HK-2 (cell line): Measurements from ENCODE around the gene ELOB.
A peak's percentile ranks its signal among the peaks of the same experiment; 100 is the strongest.

Experiments used
- DNase-seq: peaks from one replicate; pipeline ENCODE4 v3.0.0-alpha.2; 2018; ENCODE audit not compliant: unreplicated experiment

The ELOB gene

GRCh38 chr16:2768403-2769089 is 8.5 kb downstream of the ELOB start:
- no peak for DNase-seq

- DNase-seq, result no peak
Measured at GRCh38 chr16:2767891-2768290, 9.2 kb downstream of the ELOB start.

GRCh38 chr16:2767140-2767731 is 9.8 kb downstream of the ELOB start:
- no peak for DNase-seq

- no peak for DNase-seq
Measured at GRCh38 chr16:2766430-2767139, 10.5 kb downstream of the ELOB start.

- no peak for DNase-seq
Measured at GRCh38 chr16:2765462-2766404, 11.3 kb downstream of the ELOB start.

GRCh38 chr16:2764718-2765117 is 12.4 kb downstream of the ELOB start:
- DNase-seq, result no peak

GRCh38 chr16:2763173-2763572 is 13.9 kb downstream of the ELOB start:
- DNase-seq, result no peak

- DNase-seq, result no peak
Measured at GRCh38 chr16:2762711-2763110, 14.4 kb downstream of the ELOB start.

- no peak for DNase-seq
Measured at GRCh38 chr16:2761886-2762583, 15.0 kb downstream of the ELOB start.

GRCh38 chr16:2761472-2761871 is 15.6 kb downstream of the ELOB start:
- no peak for DNase-seq

GRCh38 chr16:2757344-2757743 is 19.7 kb downstream of the ELOB start:
- no peak for DNase-seq

- no peak for DNase-seq
Measured at GRCh38 chr16:2756288-2757015, 20.6 kb downstream of the ELOB start.

- no peak for DNase-seq
Measured at GRCh38 chr16:2755158-2755557, 21.9 kb downstream of the ELOB start.

GRCh38 chr16:2753733-2754020 is 23.4 kb downstream of the ELOB start:
- no peak for DNase-seq

GRCh38 chr16:2752850-2753732 is 24.0 kb downstream of the ELOB start:
- DNase-seq, result peak; percentile 71

- DNase-seq, result peak; percentile 90
Measured at GRCh38 chr16:2752035-2752849, 24.8 kb downstream of the ELOB start, which contains the start of gene SRRM2. Gene SRRM2, plus strand, starts transcription at chr16:2752638. Its CDS starts 3,727 bp downstream, at chr16:2756365.

GRCh38 chr16:2751577-2752034 is 25.5 kb downstream of the ELOB start:
- peak; percentile 74 for DNase-seq

- DNase-seq, result no peak
Measured at GRCh38 chr16:2749936-2750335, 27.1 kb downstream of the ELOB start.

GRCh38 chr16:2749476-2749875 is 27.6 kb downstream of the ELOB start:
- DNase-seq, result no peak
